IMR-90 (cell line): ENCODE measurements around the gene HTR5A. TPM values are rescaled to one million over a fixed set of nuclear protein-coding genes. Genes with fewer than 3 reads are reported as not detected.

Experiments
- ATAC-seq: fragments of 200-7000 bp; cut with Tn5 transposase; 2 replicates; pipeline ENCODE4 v1.9.1; 2020; ENCODE audit warnings: low read depth, mild to moderate bottlenecking, moderate library complexity
- BruUV-seq: library from RNA; stranded (reverse); fragments of 400-500 nt; replicated peaks from 2 replicates; lab custom pipeline; 2021; lab: Mats Ljungman, UMichigan
- CTCF ChIA-PET: fragments of 300-600 bp; formaldehyde crosslinking; extraction: SDS; loops from one replicate; lab custom pipeline; 2021; ENCODE audit warnings: antibody characterized with exemption; lab: Yijun Ruan, JAX
- POLR2A ChIA-PET: fragments of 300-600 bp; sonication (Branson Sonifier 250); formaldehyde crosslinking; loops from one replicate; lab custom pipeline; 2022; ENCODE audit warnings: antibody characterized with exemption; ENCODE audit not compliant: unreplicated experiment; lab: Charles Lee
- DNase-seq: peaks from one replicate; pipeline ENCODE4 v3.0.0; 2013
- H2AFZ ChIP-seq: replicated peaks from 2 replicates; pipeline ENCODE3; 2013; ENCODE audit warnings: low read length, mild to moderate bottlenecking; ENCODE audit not compliant: poor library complexity
- H2AK5ac ChIP-seq: 2 replicates; pipeline ENCODE4 v1.6.1; 2013; ENCODE audit warnings: low read depth, low read length, inconsistent platforms
- H2AK9ac ChIP-seq: replicated peaks from 2 replicates; pipeline ENCODE3; 2013; ENCODE audit warnings: mild to moderate bottlenecking, low read depth, low read length, moderate library complexity; ENCODE audit not compliant: poor library complexity
- H2BK120ac ChIP-seq: 2 replicates; pipeline ENCODE4 v1.6.1; 2013; ENCODE audit warnings: low read depth, low read length, inconsistent platforms
- H2BK15ac ChIP-seq: 3 replicates; pipeline ENCODE4 v1.6.1; 2013; ENCODE audit warnings: low read depth, low read length, inconsistent platforms
- H2BK20ac ChIP-seq: 2 replicates; pipeline ENCODE4 v1.6.1; 2013; ENCODE audit warnings: low read depth, mild to moderate bottlenecking, inconsistent platforms, low read length, moderate library complexity
- H2BK5ac ChIP-seq: 2 replicates; pipeline ENCODE4 v1.6.1; 2013; ENCODE audit warnings: mild to moderate bottlenecking, low read depth, low read length, inconsistent platforms; ENCODE audit not compliant: poor library complexity, severe bottlenecking
- H3K14ac ChIP-seq: replicated peaks from 2 replicates; pipeline ENCODE4 v1.6.1; 2013; ENCODE audit warnings: low read depth, low read length, inconsistent platforms
- H3K18ac ChIP-seq: 2 replicates; pipeline ENCODE4 v1.6.1; 2013; ENCODE audit warnings: low read depth, low read length, control low read depth
- H3K23ac ChIP-seq: 2 replicates; pipeline ENCODE4 v1.6.1; 2013; ENCODE audit warnings: low read depth, low read length, inconsistent platforms
- H3K27ac ChIP-seq: 2 replicates; pipeline ENCODE4 v1.5.1; 2013; ENCODE audit warnings: mild to moderate bottlenecking, control low read depth, low read length; ENCODE audit not compliant: insufficient read depth
- H3K27me3 ChIP-seq: 2 replicates; pipeline ENCODE4 v1.6.1; 2013; ENCODE audit warnings: low read length; ENCODE audit not compliant: control insufficient read depth, insufficient read depth
- H3K36me3 ChIP-seq: 2 replicates; pipeline ENCODE4 v1.6.1; 2013; ENCODE audit warnings: low read length, mixed read lengths; ENCODE audit not compliant: control insufficient read depth, insufficient read depth
- H3K4ac ChIP-seq: 2 replicates; pipeline ENCODE4 v1.6.1; 2013; ENCODE audit warnings: low read depth, low read length, inconsistent platforms
- H3K4me1 ChIP-seq: 2 replicates; pipeline ENCODE4 v1.6.1; 2013; ENCODE audit warnings: low read length, mixed read lengths; ENCODE audit not compliant: control insufficient read depth, insufficient read depth
- H3K4me2 ChIP-seq: 2 replicates; pipeline ENCODE4 v1.6.1; 2013; ENCODE audit warnings: low read depth, mild to moderate bottlenecking, control low read depth, low read length, moderate library complexity
- H3K4me3 ChIP-seq: 2 replicates; pipeline ENCODE4 v1.5.1; 2013; ENCODE audit warnings: low read depth, mild to moderate bottlenecking, control low read depth, low read length, moderate library complexity; ENCODE audit not compliant: insufficient read depth
- H3K56ac ChIP-seq: 2 replicates; pipeline ENCODE4 v1.6.1; 2013; ENCODE audit warnings: low read length, inconsistent platforms; ENCODE audit not compliant: insufficient read depth; ENCODE audit errors: extremely low read depth
- H3K79me1 ChIP-seq, 2 experiments: 2 replicates each; pipeline ENCODE4 v1.6.1; 2013; ENCODE audit warnings: low read length in 2 of 2, inconsistent platforms in 1 of 2, low read depth in 1 of 2
- H3K9ac ChIP-seq: 2 replicates; pipeline ENCODE4 v1.6.1; 2013; ENCODE audit warnings: low read depth, low read length, control low read depth
- H3K9me1 ChIP-seq: 2 replicates; pipeline ENCODE4 v1.6.1; 2013; ENCODE audit warnings: low read length, inconsistent platforms; ENCODE audit not compliant: insufficient read depth
- H3K9me3 ChIP-seq: 2 replicates; pipeline ENCODE4 v1.6.1; 2013; ENCODE audit warnings: low read length; ENCODE audit not compliant: control insufficient read depth, insufficient read depth
- H4K20me1 ChIP-seq: 2 replicates; pipeline ENCODE4 v1.6.1; 2013; ENCODE audit warnings: low read length, inconsistent platforms; ENCODE audit not compliant: insufficient read depth
- H4K5ac ChIP-seq: 2 replicates; pipeline ENCODE4 v1.6.1; 2013; ENCODE audit warnings: mild to moderate bottlenecking, low read depth, low read length, control low read depth
- H4K8ac ChIP-seq, 2 experiments: 2 replicates each; pipeline ENCODE4 v1.6.1; 2013; ENCODE audit warnings: low read depth in 2 of 2, low read length in 2 of 2, control low read depth in 1 of 2, inconsistent platforms in 1 of 2
- H4K91ac ChIP-seq: 2 replicates; pipeline ENCODE4 v1.6.1; 2013; ENCODE audit warnings: low read depth, low read length, inconsistent platforms; ENCODE audit not compliant: insufficient read depth
- BHLHE40 ChIP-seq: fragments of 150-350 bp; IDR thresholded peaks from 2 replicates; pipeline ENCODE4 v1.6.1; 2016; ENCODE audit warnings: mild to moderate bottlenecking, low read depth, low read length
- CEBPB ChIP-seq: IDR thresholded peaks from 2 replicates; pipeline ENCODE4 v1.6.1; 2012; ENCODE audit warnings: low read depth, low read length, improper control_type of control experiment
- CHD1 ChIP-seq: IDR thresholded peaks from 2 replicates; pipeline ENCODE4 v1.6.1; 2012; ENCODE audit warnings: low read depth, low read length, improper control_type of control experiment
- CTCF ChIP-seq: conservative IDR thresholded peaks from 2 replicates; pipeline ENCODE4 v1.5.1; 2012; ENCODE audit warnings: mild to moderate bottlenecking, low read depth, low read length, improper control_type of control experiment
- ELK1 ChIP-seq: fragments of 150-350 bp; IDR thresholded peaks from 2 replicates; pipeline ENCODE4 v1.6.1; 2016; ENCODE audit warnings: low read depth, mild to moderate bottlenecking, low read length, moderate library complexity, borderline replicate concordance
- FOS ChIP-seq: fragments of 150-350 bp; IDR thresholded peaks from 2 replicates; pipeline ENCODE4 v1.6.1; 2016; ENCODE audit warnings: low read depth, low read length
- MAFK ChIP-seq: IDR thresholded peaks from 2 replicates; pipeline ENCODE4 v1.6.1; 2012; ENCODE audit warnings: low read depth, low read length, improper control_type of control experiment
- MAZ ChIP-seq: IDR thresholded peaks from 2 replicates; pipeline ENCODE4 v1.6.1; 2012; ENCODE audit warnings: low read depth, mild to moderate bottlenecking, low read length, improper control_type of control experiment, moderate library complexity, borderline replicate concordance
- MXI1 ChIP-seq: IDR thresholded peaks from 2 replicates; pipeline ENCODE4 v1.6.1; 2012; ENCODE audit warnings: low read depth, mild to moderate bottlenecking, low read length, moderate library complexity, borderline replicate concordance
- NFE2L2 ChIP-seq: fragments of 150-350 bp; IDR thresholded peaks from 2 replicates; pipeline ENCODE4 v1.6.1; 2016; ENCODE audit warnings: low read depth, mild to moderate bottlenecking, low read length
- POLR2A ChIP-seq: IDR thresholded peaks from 2 replicates; pipeline ENCODE4 v1.6.1; 2012; ENCODE audit warnings: mild to moderate bottlenecking, low read depth, low read length
- RAD21 ChIP-seq: IDR thresholded peaks from 2 replicates; pipeline ENCODE4 v1.6.1; 2012; ENCODE audit warnings: low read length, improper control_type of control experiment
- RCOR1 ChIP-seq: IDR thresholded peaks from 2 replicates; pipeline ENCODE4 v1.6.1; 2012; ENCODE audit warnings: mild to moderate bottlenecking, low read length, improper control_type of control experiment; ENCODE audit not compliant: insufficient replicate concordance
- RFX5 ChIP-seq: IDR thresholded peaks from 2 replicates; pipeline ENCODE4 v1.8.0; 2012; ENCODE audit warnings: low read depth, mild to moderate bottlenecking, low read length, moderate library complexity
- SMC3 ChIP-seq: fragments of 150-350 bp; IDR thresholded peaks from 2 replicates; pipeline ENCODE4 v1.6.1; 2016; ENCODE audit warnings: low read depth, mild to moderate bottlenecking, antibody characterized with exemption, low read length, moderate library complexity
- USF2 ChIP-seq: fragments of 150-350 bp; IDR thresholded peaks from 2 replicates; pipeline ENCODE4 v1.6.1; 2017; ENCODE audit warnings: mild to moderate bottlenecking, antibody characterized with exemption, low read length, low read depth
- WGBS, 2 experiments: methylation state at CpG; one replicate each; pipeline versions ENCODE4 v1.1.5 to v1.1.7; 2013; ENCODE audit warnings: missing lambda C conversion rate in 2 of 2; ENCODE audit not compliant: insufficient read length in 1 of 2; ENCODE audit errors: extremely low coverage in 2 of 2; 5-methylcytosine and 5-hydroxymethylcytosine counted together
- dilution Hi-C: fragments of 300-500 bp; cut with HindIII; formaldehyde crosslinking; loops from one replicate; pipeline ENCODE4 v1.14.3; 2018; ENCODE audit warnings: low sequenced_read_pairs; ENCODE audit not compliant: unreplicated experiment
- in situ Hi-C: fragments of 300-500 bp; cut with MboI; formaldehyde crosslinking; loops from 3 replicates; pipeline ENCODE4 v1.14.3; 2019; ENCODE audit warnings: low sequenced_read_pairs, inconsistent platforms, mixed read lengths
- intact Hi-C: fragments of 100-400 bp; cut with micrococcal nuclease; formaldehyde crosslinking; loops from 2 replicates; pipeline ENCODE4 v1.10.0; 2022
- polyA plus RNA-seq, 3 experiments: library from polyadenylated mRNA; depleted of rRNA; stranded (reverse); fragments of >200 nt; gene quantifications; 2 replicates each; pipeline ENCODE4 v1.2.3, GENCODE V29; 2012; ENCODE audit warnings: low replicate concordance in 1 of 3
- total RNA-seq: library from RNA; depleted of rRNA; stranded (reverse); fragments of >200 nt; gene quantifications from 2 replicates; pipeline ENCODE4 v1.2.3, GENCODE V29; 2012

The HTR5A gene
- total and polyA plus RNA-seq, 2 of the 4 experiments (the other 2 are of a cell fraction): not detected

GRCh38 chr7:155108144-155108901 is 38.2 kb downstream of the HTR5A start:
- dilution Hi-C loops: no loop called here
- no peak for DNase-seq
- Histone ChIP-seq H3K4me1 (no peaks in the 10 kb centered on the region), H3K9ac (no peak overlapping the region), H3K4me3 (no peak overlapping the region), H4K91ac (no peak overlapping the region), H2AK5ac (no peak overlapping the region), H4K5ac (no peak overlapping the region), H3K79me1 (no peaks in the 10 kb centered on the region), H2BK120ac (no peak overlapping the region), H3K56ac (no peak overlapping the region), H3K9me3 (no peaks in the 10 kb centered on the region), H3K36me3 (no peaks in the 10 kb centered on the region), H2AFZ (no peak overlapping the region), H3K23ac (no peak overlapping the region), H2BK20ac (no peak overlapping the region), H3K27me3 (no peaks in the 10 kb centered on the region), H2BK15ac (no peak overlapping the region), H3K27ac (no peak overlapping the region), H3K4me2 (no peak overlapping the region), H3K9me1 (no peaks in the 10 kb centered on the region), H2BK5ac (no peak overlapping the region), H3K4ac (no peak overlapping the region), H2AK9ac (no peak overlapping the region), H4K20me1 (no peaks in the 10 kb centered on the region), H3K14ac (no peak overlapping the region), H3K18ac (no peak overlapping the region), H4K8ac (no peak overlapping the region)
- intact Hi-C loops: no loop called here
- TF ChIP-seq CHD1: no peak
- TF ChIP-seq BHLHE40: no peak
- no peak for TF ChIP-seq SMC3
- no peak for TF ChIP-seq ELK1
- no peak for TF ChIP-seq FOS
- TF ChIP-seq RFX5: no peak
- no peak for TF ChIP-seq RCOR1
- TF ChIP-seq USF2: no peak
- TF ChIP-seq MAFK: no peak
- no peak for TF ChIP-seq RAD21
- TF ChIP-seq CEBPB: no peak
- no peak for TF ChIP-seq MAZ
- no peak for TF ChIP-seq MXI1
- no peak for TF ChIP-seq NFE2L2
- no peak for TF ChIP-seq POLR2A
- no peak for TF ChIP-seq CTCF
- in situ Hi-C loops: no loop called here
- ChIA-PET POLR2A (no interaction called here), CTCF (no interaction called here)
- ATAC-seq: no peak
- no TSS peak for BruUV-seq
- 41% methylated on average over 5 of the region's 20 CpGs; no CpG with 5 or more reads in 1 of the 2 experiments for WGBS, 2 experiments
